ENCODE results near the gene ENTPD6.

Gene ENTPD6

DNA sequence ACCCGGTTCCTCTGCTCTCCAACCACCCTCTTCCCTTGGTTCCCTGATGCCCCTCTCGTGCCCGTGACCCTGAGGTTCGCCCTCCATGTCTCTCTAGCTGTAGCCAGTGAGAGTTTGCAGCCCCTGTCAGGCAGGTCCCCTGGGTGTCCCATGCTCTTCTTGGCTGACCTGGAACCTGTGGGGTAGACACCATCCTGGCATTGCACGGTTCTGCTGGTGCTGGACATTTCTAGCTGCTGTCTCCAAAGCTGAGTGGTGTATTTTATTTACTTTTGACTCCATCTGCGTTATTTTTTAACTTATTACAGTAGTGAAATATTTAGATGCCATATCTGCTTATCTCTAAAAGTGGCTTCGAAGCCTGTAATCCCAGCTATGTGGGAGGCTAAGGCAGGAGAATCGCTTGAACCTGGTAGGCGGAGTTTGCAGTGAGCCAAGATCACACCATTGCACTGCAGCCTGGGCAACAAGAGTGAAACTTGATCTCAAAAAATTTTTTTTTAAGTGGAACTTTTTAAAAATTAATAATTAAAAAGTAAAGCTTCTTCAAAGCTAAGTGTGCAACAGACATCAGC, 12.5 kb downstream of the ENTPD6 start:
- no peak for DNase-seq (ENCODE audit: low read depth in 1 of 2, low spot score in 1 of 2)

DNA sequence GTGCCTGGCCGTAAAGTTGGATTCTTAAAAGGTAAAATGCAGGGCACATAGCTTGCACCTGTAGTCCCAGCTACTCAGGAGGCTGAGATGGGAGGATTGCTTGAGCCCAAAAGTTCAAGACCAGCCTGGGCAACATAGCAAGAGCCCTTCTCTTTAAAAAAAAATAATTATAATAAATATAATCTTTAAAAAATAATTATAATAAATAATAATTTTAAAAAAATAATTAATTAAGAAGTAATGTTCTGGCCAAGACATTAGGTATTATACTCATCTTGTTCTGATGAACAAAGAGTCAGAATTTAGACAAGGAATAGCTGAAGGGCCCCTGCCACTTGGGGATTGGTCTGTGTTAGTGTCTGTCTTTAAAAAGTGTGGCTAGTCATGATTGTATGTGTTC, 13.9 kb downstream of the ENTPD6 start:
- no peak for DNase-seq (ENCODE audit: low read depth in 1 of 2, low spot score in 1 of 2)

DNA sequence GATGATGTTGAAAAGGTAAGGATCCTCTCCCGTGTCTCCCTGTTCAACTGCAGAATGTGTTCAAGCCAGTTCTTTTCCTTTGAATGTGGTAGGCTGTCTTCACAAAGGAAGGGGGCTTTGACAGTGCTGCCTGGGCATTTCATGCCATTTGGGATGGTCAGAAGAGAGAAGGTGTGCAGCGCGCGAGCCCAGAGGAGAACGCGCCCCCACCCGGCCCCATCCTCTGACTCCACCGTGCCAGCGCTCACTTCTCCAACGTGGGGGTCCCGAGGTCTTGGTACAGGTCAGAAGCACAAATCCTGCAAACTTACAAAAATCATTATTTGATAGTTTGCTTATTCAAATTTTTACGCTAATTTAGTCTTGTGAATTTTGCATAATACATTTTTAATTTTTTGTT, 14.4 kb downstream of the ENTPD6 start:
- no peak for DNase-seq (ENCODE audit: low read depth in 1 of 2, low spot score in 1 of 2)

DNA sequence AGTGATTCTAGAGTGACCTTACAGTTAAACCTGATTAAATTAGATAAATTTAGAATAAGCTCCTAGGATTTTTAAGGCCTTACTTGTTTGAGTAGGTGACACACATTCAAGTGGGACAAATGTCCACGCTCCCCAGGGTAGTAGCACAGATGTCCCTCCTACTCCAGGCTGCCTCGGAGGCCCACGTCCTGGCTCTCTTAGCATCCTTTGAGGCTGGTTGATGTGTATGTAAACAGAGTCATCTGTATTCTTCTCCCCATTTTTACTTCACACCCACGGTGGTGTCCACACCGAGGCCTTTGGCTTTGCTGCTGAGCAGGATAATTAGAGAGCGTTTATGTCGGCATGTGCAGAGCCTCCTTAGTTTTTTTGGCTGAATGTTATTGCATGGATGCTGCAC, 15.8 kb downstream of the ENTPD6 start:
- no peak for DNase-seq (ENCODE audit: low read depth in 1 of 2, low spot score in 1 of 2)

DNA sequence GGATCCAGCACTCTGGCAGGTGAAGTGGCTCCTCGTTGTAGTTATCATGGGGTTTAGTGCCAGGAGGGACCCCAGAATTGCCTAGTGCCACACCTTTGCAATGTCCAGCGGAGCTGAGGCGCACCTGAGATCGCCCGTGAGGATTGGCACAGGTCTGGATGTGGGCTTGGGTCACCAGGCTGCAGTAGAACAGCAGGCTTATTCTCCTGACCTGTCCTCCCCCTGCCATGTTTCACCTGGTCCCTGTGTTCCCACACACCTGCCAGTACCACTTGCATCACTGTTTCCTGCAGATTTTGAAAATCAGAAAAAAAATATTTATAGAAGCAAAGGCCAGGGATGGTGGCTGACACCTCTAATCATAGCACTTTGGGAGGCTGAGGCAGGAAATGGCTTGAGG, 16.7 kb downstream of the ENTPD6 start:
- DNase-seq (ENCODE audit: low read depth in 1 of 2, low spot score in 1 of 2), result no peak

DNA sequence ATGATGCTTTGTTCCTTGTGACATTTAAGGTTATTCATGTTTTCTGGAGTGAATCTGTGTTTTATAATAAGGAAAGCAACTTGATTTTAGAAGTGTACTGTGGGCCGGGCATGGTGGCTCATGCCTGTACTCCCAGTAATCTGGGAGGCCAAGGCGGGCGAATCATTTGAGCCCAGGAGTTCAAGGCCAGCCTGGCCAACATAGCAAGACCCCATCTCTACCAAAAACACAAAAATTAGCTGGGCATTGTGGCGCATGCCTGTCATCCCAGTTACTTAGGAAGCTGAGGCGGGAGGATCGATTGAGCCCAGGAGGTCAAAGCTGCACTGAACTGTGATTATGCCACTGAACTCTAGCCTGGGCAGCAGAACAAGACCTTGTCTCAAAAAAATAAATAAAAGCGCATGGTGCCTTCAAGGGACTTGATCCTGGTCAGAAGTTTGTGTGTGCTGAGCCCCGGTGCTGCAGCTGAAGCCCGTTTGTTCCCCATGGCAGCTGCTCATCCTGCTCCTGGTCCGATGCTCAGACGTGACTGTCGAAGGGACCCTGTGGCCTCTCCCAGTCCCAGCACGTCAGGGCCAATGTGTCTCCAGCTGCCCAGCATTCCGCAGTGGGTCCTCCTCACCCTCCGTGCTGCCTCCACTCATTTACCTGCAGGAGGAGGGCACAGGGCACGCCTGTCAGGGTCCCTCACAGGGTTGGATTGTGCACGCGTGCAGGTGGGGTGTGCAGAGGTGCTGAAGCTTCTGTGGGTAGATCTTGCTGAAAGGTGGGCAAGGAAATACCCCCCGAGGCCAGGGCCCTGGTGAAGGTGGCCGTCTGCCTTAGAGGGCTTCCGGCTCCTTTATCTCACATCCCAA, 18.3 kb downstream of the ENTPD6 start:
- no peak for DNase-seq (ENCODE audit: low read depth in 1 of 2, low spot score in 1 of 2)

DNA sequence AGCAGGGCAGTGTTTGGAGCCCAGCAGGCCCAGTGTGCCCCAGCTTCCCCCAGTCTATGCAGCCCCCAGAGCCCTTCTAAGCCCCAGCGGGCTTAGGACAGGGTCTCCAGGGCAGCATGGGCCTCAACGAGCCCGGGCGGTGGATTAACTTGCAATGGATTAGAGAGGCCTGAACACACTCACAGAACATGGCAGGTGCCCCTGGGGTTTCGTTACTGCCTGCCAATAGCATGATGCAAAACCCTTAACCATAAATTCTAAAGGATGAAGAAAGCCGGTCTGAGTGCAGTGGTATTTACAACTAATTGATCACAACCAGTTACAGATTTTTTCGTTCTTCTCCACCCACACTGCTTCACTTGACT, 18.9 kb downstream of the ENTPD6 start:
- DNase-seq (ENCODE audit: low read depth in 1 of 2, low spot score in 1 of 2), result no peak

DNA sequence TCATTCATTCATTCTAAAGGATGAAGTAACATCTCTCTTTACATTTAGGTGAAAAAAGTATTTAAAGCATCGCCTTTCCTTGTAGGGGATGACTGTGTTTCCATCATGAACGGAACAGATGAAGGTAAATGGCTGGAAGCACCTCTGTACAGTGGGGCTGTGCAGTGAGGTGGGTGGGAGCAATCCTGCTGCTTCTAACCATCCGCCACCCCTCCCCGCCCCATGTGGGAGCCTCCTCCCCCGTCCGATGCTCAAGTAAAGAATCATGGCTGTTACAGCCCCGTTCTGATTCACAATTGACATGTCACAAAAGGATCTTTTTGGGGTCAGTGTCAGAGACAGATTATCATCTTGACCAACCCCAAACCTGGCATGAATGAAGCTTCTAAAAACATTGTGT, 19.3 kb downstream of the ENTPD6 start:
- no peak for DNase-seq (ENCODE audit: low read depth in 1 of 2, low spot score in 1 of 2)

DNA sequence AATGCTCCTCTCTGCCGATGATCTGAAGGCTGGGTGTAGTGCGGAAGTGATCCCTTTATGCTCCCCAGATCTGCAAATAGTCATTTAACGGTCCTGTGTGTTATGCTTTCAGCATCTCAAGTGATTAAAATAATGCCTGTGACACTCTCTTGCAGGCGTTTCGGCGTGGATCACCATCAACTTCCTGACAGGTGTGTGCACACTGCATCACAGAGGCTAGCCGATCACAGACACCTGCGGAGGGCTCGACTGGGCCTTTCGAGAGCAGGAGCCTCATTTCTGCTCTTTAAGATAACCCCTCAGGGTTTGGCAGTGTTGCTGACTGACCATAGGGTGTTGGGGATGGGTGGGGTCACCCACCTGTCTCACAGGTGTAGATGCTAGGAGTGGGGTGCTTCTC, 20.0 kb downstream of the ENTPD6 start:
- DNase-seq (ENCODE audit: low read depth in 1 of 2, low spot score in 1 of 2), result no peak

DNA sequence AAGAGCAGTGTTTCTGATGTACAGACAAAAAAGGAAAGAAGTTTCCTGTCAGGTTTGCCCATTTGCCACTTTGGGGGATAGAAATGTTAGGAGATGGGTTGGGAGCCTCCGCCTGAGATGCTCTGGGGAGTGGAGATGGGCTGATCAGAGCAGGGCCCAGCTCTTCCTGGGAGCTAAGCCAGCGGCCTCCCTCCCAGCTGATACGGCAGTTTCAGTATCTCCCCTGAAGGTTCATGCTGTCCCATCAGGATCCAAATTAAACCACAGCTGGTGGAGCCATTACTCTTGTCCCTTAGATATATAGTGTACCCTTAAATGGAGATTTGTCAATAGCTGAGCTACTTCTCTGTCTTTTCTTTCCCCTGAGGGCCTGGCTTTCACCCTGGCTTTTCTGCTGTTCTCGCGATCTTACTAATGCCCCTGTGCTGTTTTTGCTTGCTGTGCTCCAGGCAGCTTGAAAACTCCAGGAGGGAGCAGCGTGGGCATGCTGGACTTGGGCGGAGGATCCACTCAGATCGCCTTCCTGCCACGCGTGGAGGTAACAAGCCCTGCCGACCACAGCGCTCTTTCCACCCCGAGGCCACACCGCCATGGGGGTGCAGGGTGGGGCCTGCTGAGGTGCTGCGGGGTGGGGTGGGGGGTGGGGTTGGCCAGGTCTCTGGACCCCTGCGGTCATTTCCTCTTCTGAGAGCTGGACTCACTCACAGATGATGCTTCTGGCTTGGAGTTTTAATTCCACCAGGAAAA, 20.9 kb downstream of the ENTPD6 start:
- DNase-seq (ENCODE audit: low read depth in 1 of 2, low spot score in 1 of 2), result no peak

DNA sequence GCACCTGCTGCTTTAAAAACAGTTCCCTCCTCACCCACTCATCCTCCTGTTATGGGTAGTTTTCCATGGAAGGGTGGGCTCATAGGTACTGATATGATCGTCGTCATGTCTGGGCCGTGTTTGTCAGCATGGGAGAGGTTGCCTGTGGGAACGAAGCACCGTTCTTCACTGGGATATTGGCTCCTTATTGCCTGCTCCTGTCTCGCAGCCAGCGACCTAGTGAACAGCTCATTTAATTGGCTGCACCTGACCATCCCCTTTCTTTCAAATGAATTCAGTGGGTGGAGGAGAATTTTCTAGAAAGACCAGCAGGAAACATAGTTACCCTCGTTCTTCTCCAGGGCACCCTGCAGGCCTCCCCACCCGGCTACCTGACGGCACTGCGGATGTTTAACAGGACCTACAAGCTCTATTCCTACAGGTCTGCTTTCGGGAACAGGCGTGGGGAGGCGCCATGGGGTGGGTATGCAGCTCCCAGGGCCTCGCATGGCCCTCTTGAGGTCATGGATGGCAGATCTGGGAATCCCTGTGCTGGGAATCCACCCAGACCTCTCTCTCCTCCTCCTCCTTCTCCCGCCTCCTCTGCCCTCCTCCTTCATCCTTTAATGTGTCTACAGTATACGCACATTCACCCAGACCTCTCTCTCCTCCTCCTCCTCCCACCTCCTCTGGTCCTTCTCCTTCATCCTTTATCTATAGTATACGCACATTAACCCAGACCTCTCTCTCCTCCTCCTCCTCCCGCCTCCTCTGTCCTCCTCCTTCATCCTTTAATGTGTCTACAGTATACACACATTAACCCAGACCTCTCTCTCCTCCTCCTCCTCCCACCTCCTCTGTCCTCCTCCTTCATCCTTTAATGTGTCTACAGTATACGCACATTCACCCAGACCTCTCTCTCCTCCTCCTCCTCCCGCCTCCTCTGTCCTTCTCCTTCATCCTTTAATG, 21.9 kb downstream of the ENTPD6 start:
- DNase-seq (ENCODE audit: low read depth in 1 of 2, low spot score in 1 of 2), result no peak

DNA sequence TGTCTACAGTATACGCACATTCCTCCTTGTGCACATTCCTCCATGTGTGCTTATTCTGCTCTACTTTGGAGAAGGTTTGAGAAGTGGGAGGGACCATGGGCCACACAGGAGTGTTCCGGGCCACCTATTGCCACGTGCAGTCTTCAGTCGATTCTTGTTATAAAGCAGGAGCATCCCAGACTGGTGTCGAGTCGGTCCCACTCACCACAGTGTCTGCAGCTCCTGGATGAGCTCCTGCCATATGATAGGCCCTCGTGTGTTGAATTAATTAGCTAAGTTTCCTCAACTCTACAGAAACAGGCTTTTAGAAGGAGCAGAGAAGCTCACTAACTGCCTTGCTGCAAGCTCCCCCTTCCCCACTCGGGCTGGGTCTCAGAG, 22.6 kb downstream of the ENTPD6 start:
- DNase-seq (ENCODE audit: low read depth in 1 of 2, low spot score in 1 of 2), result no peak

DNA sequence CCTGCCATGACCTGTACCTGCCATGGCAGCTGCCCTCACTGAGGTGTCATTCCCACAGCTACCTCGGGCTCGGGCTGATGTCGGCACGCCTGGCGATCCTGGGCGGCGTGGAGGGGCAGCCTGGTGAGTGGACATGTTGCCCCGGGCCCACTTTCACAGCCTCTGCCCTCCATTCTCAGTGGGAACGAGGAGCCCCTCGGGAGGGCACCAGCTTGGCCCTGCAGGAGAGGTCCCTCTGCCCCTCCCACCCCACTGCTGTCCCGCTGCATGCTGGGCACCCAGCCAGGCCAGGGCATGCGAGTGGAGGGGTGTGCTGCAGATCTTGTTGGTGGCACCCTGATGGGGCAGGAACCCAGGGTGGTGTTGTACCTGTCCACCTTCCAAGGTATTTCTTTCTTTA, 23.0 kb downstream of the ENTPD6 start:
- DNase-seq (ENCODE audit: low read depth in 1 of 2, low spot score in 1 of 2), result no peak

DNA sequence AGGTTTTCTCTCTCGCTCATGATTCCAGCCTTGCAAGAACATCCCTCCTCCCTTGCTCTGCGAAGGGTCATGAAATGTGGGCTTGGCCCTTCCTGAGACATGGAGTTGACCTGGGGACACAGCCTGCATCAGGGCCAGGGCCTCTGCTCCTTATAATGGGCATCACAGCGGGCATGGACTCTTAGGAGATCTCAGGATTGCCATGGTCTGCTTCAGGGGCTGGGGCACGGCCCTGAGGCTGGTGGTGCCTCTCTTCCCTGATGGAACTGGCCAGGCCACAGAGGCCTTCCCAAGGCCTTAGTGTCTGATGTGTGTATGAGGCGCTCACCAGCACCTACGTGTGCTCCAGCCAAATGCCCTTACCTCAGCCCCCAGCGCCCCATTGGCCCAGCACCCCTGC, 23.9 kb downstream of the ENTPD6 start:
- DNase-seq (ENCODE audit: low read depth in 1 of 2, low spot score in 1 of 2), result no peak

DNA sequence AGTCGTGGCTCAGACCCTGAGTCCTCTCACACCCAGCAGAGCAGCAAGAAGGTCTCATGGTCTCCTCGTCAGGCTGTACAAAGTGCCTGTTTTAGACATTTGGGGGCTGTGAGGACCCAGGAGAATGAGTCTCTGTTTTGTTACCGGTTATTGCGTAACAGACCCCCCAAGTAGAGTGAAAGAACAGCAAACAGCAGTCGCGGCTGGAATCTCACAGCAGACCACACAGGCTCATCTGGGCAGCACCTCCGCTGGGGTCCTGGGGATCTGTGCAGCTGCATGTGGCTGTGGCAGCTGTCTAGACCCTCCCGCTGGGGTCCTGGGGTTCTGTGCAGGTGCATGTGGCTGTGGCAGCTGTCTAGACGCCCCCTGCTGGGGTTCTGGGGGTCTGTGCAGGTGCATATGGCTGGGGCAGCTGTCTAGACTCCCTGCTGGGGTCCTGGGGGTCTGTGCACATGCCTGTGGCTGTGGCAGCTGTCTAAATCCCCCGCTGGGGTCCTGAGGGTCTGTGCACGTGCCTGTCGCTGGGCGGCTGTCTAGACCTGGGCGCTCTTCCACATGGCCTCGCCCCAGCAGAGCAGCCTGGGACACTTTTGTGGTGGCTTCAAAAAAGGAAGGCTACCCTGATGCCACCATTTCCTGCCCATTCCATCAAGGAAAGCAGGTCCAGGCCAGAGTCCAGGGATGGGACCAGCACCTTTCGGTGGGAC, 24.7 kb downstream of the ENTPD6 start:
- DNase-seq (ENCODE audit: low read depth in 1 of 2, low spot score in 1 of 2), result no peak

DNA sequence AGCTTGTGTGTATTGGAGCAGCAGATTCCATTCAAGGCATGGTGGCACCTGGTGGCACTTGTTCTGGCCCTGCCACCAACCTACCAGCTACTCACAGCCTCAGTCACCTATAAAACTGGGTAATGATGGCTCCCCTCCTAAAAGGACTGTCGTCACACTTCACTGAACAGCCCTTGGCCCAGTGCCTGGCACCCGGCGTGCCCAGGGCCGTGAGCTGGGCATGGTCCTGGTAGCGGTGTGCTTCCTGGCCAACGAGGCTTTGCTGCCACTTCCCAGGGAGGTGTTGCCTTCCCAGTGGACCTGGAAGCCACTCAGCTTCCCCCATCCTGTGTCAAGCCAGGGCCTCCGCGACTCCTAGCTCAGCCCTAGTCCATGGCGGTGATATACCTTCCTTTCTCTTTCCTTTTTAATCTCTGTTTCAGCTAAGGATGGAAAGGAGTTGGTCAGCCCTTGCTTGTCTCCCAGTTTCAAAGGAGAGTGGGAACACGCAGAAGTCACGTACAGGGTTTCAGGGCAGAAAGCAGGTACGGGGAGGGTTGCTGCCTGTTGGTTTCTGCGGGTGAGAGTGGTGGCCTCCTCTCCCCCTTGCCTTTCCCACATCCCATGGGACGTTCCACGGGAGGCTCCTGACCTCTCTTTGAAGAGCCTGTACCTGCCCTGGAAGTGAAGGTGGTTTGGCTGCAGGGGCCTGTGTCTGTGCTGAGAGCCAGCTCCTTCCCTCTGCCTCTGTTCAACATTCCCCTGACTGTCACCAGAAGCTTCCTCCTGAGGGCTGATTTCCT, 25.5 kb downstream of the ENTPD6 start:
- DNase-seq (ENCODE audit: low read depth in 1 of 2, low spot score in 1 of 2), result no peak

DNA sequence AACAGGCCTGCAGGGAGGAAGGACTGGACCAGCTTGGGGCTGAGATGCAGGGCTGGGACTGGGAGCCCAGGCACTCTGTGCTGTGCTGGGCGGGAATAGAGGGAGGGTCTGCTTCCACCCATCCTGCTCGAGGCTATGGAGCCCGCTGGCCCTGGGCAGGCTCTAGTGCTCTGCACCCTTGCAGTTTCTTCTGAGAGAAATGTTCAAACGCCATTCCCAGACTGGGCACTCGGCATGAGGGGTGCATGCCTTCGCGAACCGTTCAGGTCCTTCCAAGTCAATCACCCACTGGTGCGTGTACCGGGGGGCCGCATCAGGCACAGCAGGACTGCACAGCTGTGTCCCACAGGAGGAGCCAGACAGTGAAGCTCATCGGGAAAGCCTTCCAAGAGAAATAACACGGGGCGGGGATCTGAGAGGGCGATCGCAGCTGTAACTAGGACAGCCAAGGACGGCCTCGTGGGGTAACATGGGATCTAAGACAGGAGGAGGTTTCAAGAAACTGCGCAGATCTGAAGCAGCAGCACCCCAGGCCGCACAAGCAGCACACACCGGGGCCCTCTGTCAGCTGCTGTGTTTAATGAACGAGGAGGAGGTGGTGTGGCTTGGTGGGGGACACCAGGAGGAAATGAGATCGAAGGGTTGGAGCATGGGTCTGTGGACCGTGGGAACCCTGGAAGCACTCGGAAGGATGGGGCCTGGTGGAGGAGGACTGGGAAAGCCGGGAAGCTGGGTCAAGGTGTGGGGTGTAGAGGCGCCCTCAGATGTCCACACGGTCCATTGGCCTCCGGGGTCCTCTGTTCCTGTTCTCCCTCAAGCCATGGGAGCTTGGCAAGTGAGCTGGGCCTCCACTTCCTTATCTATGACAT, 26.3 kb downstream of the ENTPD6 start:
- DNase-seq (ENCODE audit: low read depth in 1 of 2, low spot score in 1 of 2), result no peak

DNA sequence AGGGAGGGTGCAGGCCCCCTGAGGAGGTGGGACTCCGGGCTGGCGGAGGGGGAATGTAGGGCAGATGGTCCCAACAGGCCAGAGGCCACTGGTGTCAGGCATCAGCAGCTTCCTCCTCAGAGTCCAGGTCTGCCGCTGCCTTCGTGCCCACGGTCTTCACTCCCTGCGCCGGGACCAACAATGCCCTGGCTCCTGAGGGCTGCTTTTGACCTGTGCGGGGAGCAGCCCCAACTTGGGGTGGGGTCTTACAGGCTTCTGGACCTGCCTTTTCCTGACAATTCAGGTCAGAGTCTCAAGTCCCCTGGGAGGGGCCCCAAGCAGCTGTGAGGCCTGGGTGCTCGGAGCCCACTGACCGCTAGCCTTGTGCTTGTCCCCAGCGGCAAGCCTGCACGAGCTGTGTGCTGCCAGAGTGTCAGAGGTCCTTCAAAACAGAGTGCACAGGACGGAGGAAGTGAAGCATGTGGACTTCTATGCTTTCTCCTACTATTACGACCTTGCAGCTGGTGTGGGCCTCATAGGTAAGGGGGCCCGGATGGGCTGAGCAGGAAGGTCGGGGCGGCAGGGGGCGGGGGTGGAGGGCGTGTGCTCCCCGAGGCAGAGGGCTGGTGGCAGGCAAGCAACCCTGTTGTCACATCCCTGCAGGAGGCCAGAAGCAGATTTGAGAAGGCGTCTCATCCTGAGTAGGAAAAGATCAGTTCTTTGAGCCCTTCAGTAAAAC, 27.1 kb downstream of the ENTPD6 start:
- no peak for DNase-seq (ENCODE audit: low read depth in 1 of 2, low spot score in 1 of 2)

Data from stimulated activated CD4-positive, alpha-beta T cell treated with anti-CD3 and anti-CD28 coated beads, Interleukin-15, amount 100 ng/mL, for 1 hour (primary cell).